Colonic mucosa (tissue), 4 donors: ENCODE results near the gene ZDHHC14. TPM values are rescaled to one million over a fixed set of nuclear protein-coding genes. Genes with fewer than 3 reads are reported as not detected.
"Not testable (repeated sequence)": the region's sequence is repeated elsewhere in the genome, so short reads cannot be mapped to it uniquely, and the experiment has no call there.

Source experiments
- DNase-seq: peaks from one replicate; pipeline ENCODE4 v3.0.0-alpha.2; 2020
- H3K27ac ChIP-seq: fragments of 200-600 bp; one replicate; pipeline ENCODE4 v1.8.0; 2021
- H3K27me3 ChIP-seq: fragments of 200-600 bp; one replicate; pipeline ENCODE4 v1.8.0; 2021
- H3K36me3 ChIP-seq: fragments of 200-600 bp; one replicate; pipeline ENCODE4 v1.8.0; 2021
- H3K4me1 ChIP-seq: fragments of 200-600 bp; one replicate; pipeline ENCODE4 v1.8.0; 2021; ENCODE audit warnings: mild to moderate bottlenecking
- H3K4me3 ChIP-seq: fragments of 200-600 bp; one replicate; pipeline ENCODE4 v1.8.0; 2021
- H3K9ac ChIP-seq, 2 donors: one replicate each; pipeline ENCODE4 v1.7.0; 2013; ENCODE audit warnings: control low read depth in 2 of 2, low read depth in 2 of 2, low read length in 2 of 2
- H3K9me3 ChIP-seq: fragments of 200-600 bp; one replicate; pipeline ENCODE4 v1.8.0; 2021
- intact Hi-C: fragments of 100-400 bp; cut with DNase I; formaldehyde crosslinking; loops from one replicate; pipeline ENCODE4 v1.14.1; 2022
- total RNA-seq, 2 donors: library from RNA; stranded (reverse); fragmentation: NEBNext Ultra II Directional in 1 of 2; extraction: Animal tissue kit (Norgen Biotek cat#: 25700) in 1 of 2; gene quantifications; one replicate each; pipeline ENCODE4 v1.2.1, GENCODE V29; 2021
- TF ChIP-seq, protein P1 (sequence below): fragments of 200-600 bp; IDR thresholded peaks from one replicate; pipeline ENCODE4 v1.8.0; 2022; ENCODE audit warnings: antibody characterized with exemption, mild to moderate bottlenecking
- donor health status: healthy.
- donor health status: DM: no; HTN: no; CAD: no.
- donor health status: DM: no; HTN: no; CAD: no.

Gene ZDHHC14
- total RNA-seq, 2 donors from 2014 or later, result 8.4 to 11.4 TPM

DNA sequence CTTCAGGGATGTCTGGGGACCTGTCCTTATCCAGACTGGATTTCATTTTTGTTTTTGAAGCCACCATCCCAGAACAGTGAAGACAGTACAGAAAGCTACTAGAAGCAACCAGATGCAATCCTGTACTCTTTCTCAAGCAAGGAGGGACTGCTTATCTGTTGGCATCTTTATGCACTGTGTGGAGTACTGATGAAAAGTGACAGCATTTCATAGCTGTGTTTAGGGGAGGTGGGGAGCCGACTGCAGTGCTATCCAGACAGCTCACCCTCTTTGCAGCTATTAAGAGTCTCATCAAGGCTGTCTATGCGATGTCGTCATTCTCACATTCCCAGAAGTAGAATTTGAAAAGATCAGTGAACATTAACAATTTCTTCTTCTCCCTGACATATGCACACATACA lies 5.5 kb downstream of the ZDHHC14 start:
- no peaks in the 10 kb centered on the region for H3K27me3 ChIP-seq
- no peaks in the 10 kb centered on the region for H3K36me3 ChIP-seq
- H3K9me3 ChIP-seq, result peaks cover 3% of the 10 kb centered on the region
- no peaks in the 10 kb centered on the region for H3K4me1 ChIP-seq
- DNase-seq, result no peak
- no peak overlapping the region for H3K4me3 ChIP-seq
- no peak overlapping the region for H3K9ac ChIP-seq
- no peak overlapping the region for H3K27ac ChIP-seq
- intact Hi-C loops, result no loop called here
- TF ChIP-seq, protein P1, sequence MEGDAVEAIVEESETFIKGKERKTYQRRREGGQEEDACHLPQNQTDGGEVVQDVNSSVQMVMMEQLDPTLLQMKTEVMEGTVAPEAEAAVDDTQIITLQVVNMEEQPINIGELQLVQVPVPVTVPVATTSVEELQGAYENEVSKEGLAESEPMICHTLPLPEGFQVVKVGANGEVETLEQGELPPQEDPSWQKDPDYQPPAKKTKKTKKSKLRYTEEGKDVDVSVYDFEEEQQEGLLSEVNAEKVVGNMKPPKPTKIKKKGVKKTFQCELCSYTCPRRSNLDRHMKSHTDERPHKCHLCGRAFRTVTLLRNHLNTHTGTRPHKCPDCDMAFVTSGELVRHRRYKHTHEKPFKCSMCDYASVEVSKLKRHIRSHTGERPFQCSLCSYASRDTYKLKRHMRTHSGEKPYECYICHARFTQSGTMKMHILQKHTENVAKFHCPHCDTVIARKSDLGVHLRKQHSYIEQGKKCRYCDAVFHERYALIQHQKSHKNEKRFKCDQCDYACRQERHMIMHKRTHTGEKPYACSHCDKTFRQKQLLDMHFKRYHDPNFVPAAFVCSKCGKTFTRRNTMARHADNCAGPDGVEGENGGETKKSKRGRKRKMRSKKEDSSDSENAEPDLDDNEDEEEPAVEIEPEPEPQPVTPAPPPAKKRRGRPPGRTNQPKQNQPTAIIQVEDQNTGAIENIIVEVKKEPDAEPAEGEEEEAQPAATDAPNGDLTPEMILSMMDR, result no peak

DNA sequence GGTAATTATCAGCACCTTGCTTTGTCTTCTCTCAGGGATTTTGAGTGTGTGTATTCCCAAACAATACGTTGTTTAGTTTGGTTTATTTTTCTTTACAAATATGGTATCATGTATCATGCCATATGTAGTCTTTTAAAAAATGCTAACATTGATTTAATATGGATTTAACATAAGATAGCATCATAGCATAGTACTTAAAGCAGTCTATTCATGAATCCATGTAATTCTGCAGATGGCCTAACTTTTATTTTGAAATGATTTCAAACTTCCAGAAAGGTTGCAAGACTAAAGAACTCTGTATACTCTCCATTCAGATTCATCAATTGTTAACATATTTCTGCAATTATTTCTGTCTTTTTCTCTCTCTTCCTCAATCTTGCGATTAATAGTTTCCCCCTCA lies 7.9 kb downstream of the ZDHHC14 start:
- Histone ChIP-seq H3K9me3 (peaks cover 3% of the 10 kb centered on the region), H3K4me3 (no peak overlapping the region), H3K9ac (no peak overlapping the region), H3K27me3 (no peaks in the 10 kb centered on the region), H3K27ac (no peak overlapping the region), H3K36me3 (no peaks in the 10 kb centered on the region), H3K4me1 (no peaks in the 10 kb centered on the region)
- TF ChIP-seq, protein P1, result no peak
- intact Hi-C loops, result no loop called here
- DNase-seq, result no peak

DNA sequence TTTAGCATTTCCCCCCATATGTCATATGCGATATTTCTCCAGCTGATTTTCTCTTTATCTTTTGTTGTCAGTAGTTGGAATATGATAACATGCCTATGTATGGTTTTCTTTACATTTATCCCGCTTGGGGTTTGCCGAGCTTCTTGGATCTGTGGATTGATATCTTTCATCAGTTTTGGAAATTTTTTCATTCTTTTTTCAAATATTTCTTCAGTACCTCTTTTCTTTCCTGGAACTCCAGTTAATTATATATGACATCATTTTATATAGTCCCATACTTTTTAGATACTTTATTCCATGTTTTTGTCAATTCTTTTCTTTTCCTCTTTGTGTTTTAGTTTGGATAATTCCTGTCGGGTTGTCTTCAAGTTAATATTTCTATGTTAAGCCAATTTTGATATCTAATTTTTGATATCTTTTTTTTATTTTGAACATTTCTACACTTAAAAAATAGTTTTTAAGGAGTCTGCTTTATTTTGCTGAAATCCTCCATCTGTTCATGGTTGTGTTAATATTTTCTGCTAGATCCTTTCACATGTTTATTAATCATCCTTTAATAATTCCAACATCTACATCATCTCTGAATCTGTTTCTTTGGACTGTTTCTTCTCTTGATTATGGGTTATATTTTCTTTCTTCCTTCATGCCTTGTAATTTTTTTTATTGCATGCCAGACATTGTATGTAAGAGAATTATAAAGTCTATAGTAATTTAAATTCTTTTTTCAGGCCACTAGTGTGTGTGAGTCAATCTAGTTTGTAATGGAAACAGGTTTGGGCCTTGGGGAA lies 9.5 kb downstream of the ZDHHC14 start:
- intact Hi-C loops, result no loop called here
- H3K27me3 ChIP-seq, result no peaks in the 10 kb centered on the region
- peaks cover 3% of the 10 kb centered on the region for H3K9me3 ChIP-seq
- no peaks in the 10 kb centered on the region for H3K36me3 ChIP-seq
- TF ChIP-seq, protein P1, result no peak
- no peak overlapping the region for H3K4me3 ChIP-seq
- H3K4me1 ChIP-seq, result no peaks in the 10 kb centered on the region
- H3K27ac ChIP-seq, result no peak overlapping the region
- no peak overlapping the region for H3K9ac ChIP-seq
- no peak for DNase-seq

DNA sequence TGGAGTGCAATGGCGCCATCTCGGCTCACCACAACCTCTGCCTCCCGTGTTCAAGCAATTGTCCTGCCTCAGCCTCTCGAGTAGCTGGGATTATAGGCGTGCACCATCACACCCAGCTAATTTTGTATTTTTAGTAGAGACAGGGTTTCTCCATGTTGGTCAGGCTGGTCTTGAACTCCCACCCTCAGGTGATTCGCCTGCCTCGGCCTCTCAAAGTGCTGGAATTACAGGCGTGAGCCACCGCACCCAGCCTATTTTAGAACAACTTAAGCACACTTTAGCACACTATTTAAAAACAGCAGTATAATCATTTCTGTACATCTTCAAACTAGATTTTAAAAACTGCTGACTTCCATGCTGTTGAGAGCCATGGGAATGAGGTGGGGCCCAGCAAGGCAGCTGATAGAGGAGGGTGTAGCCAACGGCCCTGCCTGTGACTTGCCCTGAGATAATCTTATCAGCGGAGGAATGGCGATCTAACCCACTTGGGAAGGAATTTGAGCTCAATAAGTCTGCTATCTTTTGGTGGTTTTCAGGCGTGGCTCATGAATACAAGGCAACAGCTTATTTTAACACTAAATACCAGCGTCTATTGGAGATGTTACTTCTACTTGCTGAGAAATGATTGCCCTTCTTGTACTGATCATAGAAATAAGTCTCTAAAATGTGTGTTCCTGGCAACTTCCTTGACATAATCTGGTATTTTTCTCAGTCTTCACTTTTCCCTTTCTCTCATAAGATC lies 12.1 kb downstream of the ZDHHC14 start:
- peak; percentile 73 for DNase-seq
- intact Hi-C loops, result no loop called here
- peak overlapping the region; percentile 23 for H3K27ac ChIP-seq

DNA sequence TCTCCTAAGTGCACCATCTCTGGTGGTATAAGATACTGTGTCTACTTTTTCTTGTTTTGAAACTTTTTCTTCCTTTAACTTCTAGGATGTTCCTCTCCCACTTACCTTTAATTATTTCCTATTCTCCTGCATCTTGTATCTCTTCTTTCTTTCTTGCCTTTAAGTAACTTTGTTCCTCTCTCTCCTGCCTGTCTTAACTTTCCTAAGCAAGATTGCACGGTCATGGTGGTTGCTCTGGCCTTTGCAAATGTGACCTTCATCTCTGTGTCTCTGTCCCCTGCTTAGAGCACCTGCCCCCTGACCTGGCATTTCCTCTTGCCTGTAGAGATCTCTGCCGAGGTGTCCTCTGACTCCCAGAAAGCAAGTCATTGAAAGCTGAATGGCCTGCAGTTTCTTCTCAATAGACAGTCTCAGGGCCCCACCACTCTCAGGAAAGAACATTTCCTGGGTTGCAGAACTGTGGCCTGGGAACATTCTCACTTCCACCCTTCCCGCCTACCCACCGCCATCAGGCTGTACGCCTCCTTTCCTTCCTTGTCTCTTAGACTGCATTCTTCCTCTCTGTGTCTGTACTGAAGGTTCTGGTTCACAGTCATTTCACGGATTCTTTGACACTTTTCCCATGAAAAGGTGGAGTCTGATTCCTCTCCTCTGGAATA lies 12.8 kb downstream of the ZDHHC14 start:
- H3K4me3 ChIP-seq, result no peak overlapping the region
- intact Hi-C loops, result no loop called here
- H3K27me3 ChIP-seq, result no peaks in the 10 kb centered on the region
- H3K36me3 ChIP-seq, result no peaks in the 10 kb centered on the region
- TF ChIP-seq, protein P1, result no peak
- peak overlapping the region; percentile 23 for H3K27ac ChIP-seq
- peaks cover 3% of the 10 kb centered on the region for H3K9me3 ChIP-seq
- no peak overlapping the region for H3K9ac ChIP-seq
- H3K4me1 ChIP-seq, result no peaks in the 10 kb centered on the region
- DNase-seq, result no peak

More for the DNA sequence above, 12.1 kb downstream of the ZDHHC14 start:
- TF ChIP-seq, protein P1, result no peak
- H3K4me1 ChIP-seq, result no peaks in the 10 kb centered on the region
- no peak overlapping the region for H3K4me3 ChIP-seq
- no peaks in the 10 kb centered on the region for H3K36me3 ChIP-seq
- H3K9me3 ChIP-seq, result peaks cover 3% of the 10 kb centered on the region
- H3K9ac ChIP-seq, result no peak overlapping the region
- H3K27me3 ChIP-seq, result no peaks in the 10 kb centered on the region

DNA sequence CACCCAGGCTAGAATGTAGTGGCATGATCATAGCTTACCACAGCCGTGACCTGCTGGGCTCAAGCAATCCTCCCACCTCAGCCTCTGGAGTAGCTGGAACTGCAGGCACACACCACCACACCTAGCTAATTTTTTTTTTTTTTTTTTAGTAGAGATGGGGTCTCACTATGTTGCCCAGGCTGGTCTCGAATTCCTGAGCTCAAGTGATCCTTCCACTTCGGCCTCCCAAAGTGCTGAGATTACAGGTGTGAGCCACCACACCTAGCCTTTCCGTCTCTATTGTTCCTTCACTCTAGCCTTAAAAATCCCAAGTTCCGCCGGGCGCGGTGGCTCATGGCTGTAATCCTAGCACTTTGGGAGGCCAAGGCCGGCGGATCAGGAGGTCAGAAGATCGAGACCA lies 14.2 kb downstream of the ZDHHC14 start:
- DNase-seq, H3K9me3 ChIP-seq, H3K4me1 ChIP-seq, H3K9ac ChIP-seq, H3K36me3 ChIP-seq, H3K4me3 ChIP-seq, intact Hi-C loops, H3K27me3 ChIP-seq, H3K27ac ChIP-seq: not testable (repeated sequence)
